Heart right ventricle (tissue), 16 donors: ENCODE results near the gene AKT3. TPM values are rescaled to one million over a fixed set of nuclear protein-coding genes. Genes with fewer than 3 reads are reported as not detected.
A peak's percentile ranks its signal among the peaks of the same experiment; 100 is the strongest.

ENCODE experiments used
- ATAC-seq, 8 donors: fragments of 200-7000 bp; cut with Tn5 transposase; one replicate each; pipeline ENCODE4 v1.9.1; 2020; ENCODE audit warnings: mild to moderate bottlenecking in 8 of 8, moderate library complexity in 8 of 8, moderate number of reproducible peaks in 1 of 8
- DNase-seq, 2 donors: peaks; one replicate each; pipeline ENCODE4 v3.0.0-alpha.2; 2020
- H3K27ac ChIP-seq, 10 donors: fragments of 200-600 bp; sonication (generic) in 2 of 10; one replicate each; pipeline versions ENCODE4 v1.5.0 to v1.8.0; 2020 to 2022; ENCODE audit warnings: mild to moderate bottlenecking in 3 of 10
- H3K27me3 ChIP-seq, 7 donors: fragments of 200-600 bp; one replicate each; pipeline ENCODE4 v1.8.0; 2021 to 2022; ENCODE audit warnings: mild to moderate bottlenecking in 2 of 7
- H3K36me3 ChIP-seq, 9 donors: fragments of 200-600 bp; sonication (generic) in 1 of 9; one replicate each; pipeline versions ENCODE4 v1.5.0 to v1.8.0; 2020 to 2022; ENCODE audit warnings: mild to moderate bottlenecking in 2 of 9
- H3K4me1 ChIP-seq, 9 donors: fragments of 200-600 bp; sonication (generic) in 1 of 9; one replicate each; pipeline versions ENCODE4 v1.5.0 to v1.8.0; 2020 to 2022; ENCODE audit warnings: mild to moderate bottlenecking in 4 of 9
- H3K4me3 ChIP-seq, 10 donors: fragments of 200-600 bp; sonication (generic) in 2 of 10; one replicate each; pipeline versions ENCODE4 v1.5.0 to v1.8.0; 2020 to 2022; ENCODE audit warnings: mild to moderate bottlenecking in 7 of 10, moderate library complexity in 2 of 10
- H3K9me3 ChIP-seq, 11 donors: fragments of 200-600 bp in 10 of 11; sonication (generic) in 2 of 11; one replicate each; pipeline versions ENCODE4 v1.5.0 to v1.8.0; 2013 to 2022; ENCODE audit warnings: mild to moderate bottlenecking in 2 of 11, control low read depth in 1 of 11, moderate library complexity in 1 of 11
- WGBS, 2 donors: extraction: QIAGEN DNeasy Blood & Tissue Kit; methylation state at CpG; one replicate each; pipeline ENCODE4 v1.1.7; 2013; ENCODE audit warnings: inconsistent platforms in 1 of 2; 5-methylcytosine and 5-hydroxymethylcytosine counted together
- intact Hi-C, 10 donors: fragments of 100-400 bp; cut with DNase I; formaldehyde crosslinking; loops; one replicate each; pipeline versions ENCODE4 v1.11.1 to v1.14.2; 2022
- polyA plus RNA-seq, 2 donors: library from polyadenylated mRNA; stranded (reverse); fragments of 200-250 nt; gene quantifications; one replicate each; pipeline ENCODE4 v1.2.3, GENCODE V29; 2013
- total RNA-seq, 10 donors: library from RNA; stranded (reverse); fragmentation: NEBNext Ultra II Directional in 3 of 10; extraction: Animal tissue kit (Norgen Biotek cat#: 25700) in 3 of 10; gene quantifications; one replicate each; pipeline versions ENCODE4 v1.2.1 to v1.2.4, GENCODE V29; 2021 to 2023
- TF ChIP-seq, protein P1 (sequence below), 9 donors: fragments of 200-600 bp; sonication (generic) in 2 of 9; IDR thresholded peaks; one replicate each; pipeline versions ENCODE4 v1.5.0 to v1.8.0; 2021 to 2022; ENCODE audit warnings: antibody characterized with exemption in 9 of 9, mild to moderate bottlenecking in 5 of 9, moderate library complexity in 1 of 9
- donor health status: Arrhythmogenic right ventricular cardiomyopathy.
- donor health status: ischemic (EF 13 %, LVEDD 7.1; RV severe dilation, severe dysfunction).
- donor health status: healthy with polysubstance abuse.
- donor health status: DM: no; HTN: yes; CAD: no.
- donor health status: DM: no; HTN: no; CAD: no.
- donor health status: ischemic (EF 25% LVEDD 6.9; RV normal size, moderate dysfunction).
- donor health status: ischemic (EF 25% LVEDD 5.7; RV mildly dilated, moderate dysfunction).
- donor health status: healthy.
- donor health status: DM: yes; HTN: yes; CAD: no.
- donor health status: Ischemic cardiomyopathy.
- donor health status: ischemic (EF 35%, LVEDD 5.7; RV mildly dilated, moderate dysfunction).
- donor health status: nonischemic (EF 11% LVEDD 7.7; RV severe dilation, severe dysfunction).
- donor health status: DM: yes; HTN: yes; CAD: no.
- donor health status: PGD.
- donor health status: ischemic (EF 29% LVEDD 5.4; RV normal size, mild dysfunction).
- donor health status: nonischemic (EF 23%, LVEDD 6.1; RV moderate dilation, normal function).

The AKT3 gene
- total and polyA plus RNA-seq, 12 donors: 6.5 to 27.6 (median 17.7) TPM

GRCh38 chr1:243855616-243856318 is 5.7 kb upstream of the AKT3 start:
- Histone ChIP-seq H3K4me1 (peaks cover 0 to 11% (median 6%) of the 10 kb centered on the region in 9 donors), H3K9me3 (peaks cover 0 to 3% (median 0%) of the 10 kb centered on the region in 11 donors), H3K36me3 (no peaks in the 10 kb centered on the region), H3K4me3 (no peak overlapping the region), H3K27ac (no peak overlapping the region), H3K27me3 (peaks cover 0 to 52% (median 21%) of the 10 kb centered on the region in 7 donors)
- no peak for DNase-seq
- 81 to 82% methylated on average over 11 of the region's 11 CpGs for WGBS, 2 donors
- TF ChIP-seq, protein P1, sequence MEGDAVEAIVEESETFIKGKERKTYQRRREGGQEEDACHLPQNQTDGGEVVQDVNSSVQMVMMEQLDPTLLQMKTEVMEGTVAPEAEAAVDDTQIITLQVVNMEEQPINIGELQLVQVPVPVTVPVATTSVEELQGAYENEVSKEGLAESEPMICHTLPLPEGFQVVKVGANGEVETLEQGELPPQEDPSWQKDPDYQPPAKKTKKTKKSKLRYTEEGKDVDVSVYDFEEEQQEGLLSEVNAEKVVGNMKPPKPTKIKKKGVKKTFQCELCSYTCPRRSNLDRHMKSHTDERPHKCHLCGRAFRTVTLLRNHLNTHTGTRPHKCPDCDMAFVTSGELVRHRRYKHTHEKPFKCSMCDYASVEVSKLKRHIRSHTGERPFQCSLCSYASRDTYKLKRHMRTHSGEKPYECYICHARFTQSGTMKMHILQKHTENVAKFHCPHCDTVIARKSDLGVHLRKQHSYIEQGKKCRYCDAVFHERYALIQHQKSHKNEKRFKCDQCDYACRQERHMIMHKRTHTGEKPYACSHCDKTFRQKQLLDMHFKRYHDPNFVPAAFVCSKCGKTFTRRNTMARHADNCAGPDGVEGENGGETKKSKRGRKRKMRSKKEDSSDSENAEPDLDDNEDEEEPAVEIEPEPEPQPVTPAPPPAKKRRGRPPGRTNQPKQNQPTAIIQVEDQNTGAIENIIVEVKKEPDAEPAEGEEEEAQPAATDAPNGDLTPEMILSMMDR (IDR thresholded peaks at IDR 0.05): no peak
- no peak for ATAC-seq
- intact Hi-C loops: loop anchor here in 1 of 10 donors (10.0 kb wide), 1 partner anchor 189 kb away; no protein-coding TSS in a partner anchor

DNA sequence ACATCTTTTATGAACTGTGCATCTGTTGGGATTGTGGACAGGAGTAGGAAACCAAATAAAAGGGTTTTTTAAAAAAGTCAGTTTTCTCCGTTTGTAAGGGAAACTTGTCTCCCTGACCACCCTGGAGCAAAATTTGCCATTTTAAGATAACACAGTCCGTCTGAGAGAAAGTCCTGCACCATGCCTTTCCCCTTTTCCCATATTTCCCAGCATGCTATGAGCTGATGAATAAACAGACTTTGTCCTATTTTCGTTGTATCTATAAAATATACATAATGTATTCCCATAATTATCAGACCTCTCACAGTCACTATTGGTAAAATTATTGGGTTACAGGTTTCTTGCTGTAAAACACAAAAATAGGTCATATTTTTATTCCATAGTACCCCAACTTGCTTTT is 1.7 kb upstream of the AKT3 start:
- DNase-seq: no peak
- no peaks in the 10 kb centered on the region for H3K36me3 ChIP-seq

GRCh38 chr1:243851257-243851756 is 1.3 kb upstream of the AKT3 start:
- no peaks in the 10 kb centered on the region for H3K36me3 ChIP-seq
- H3K4me1 ChIP-seq: peaks cover 0 to 24% (median 14%) of the 10 kb centered on the region in 9 donors
- peaks cover 0 to 42% (median 21%) of the 10 kb centered on the region in 7 donors for H3K27me3 ChIP-seq
- peaks cover 0 to 3% (median 0%) of the 10 kb centered on the region in 11 donors for H3K9me3 ChIP-seq
- TF ChIP-seq, protein P1 (IDR thresholded peaks at IDR 0.05): no peak
- DNase-seq: no peak
- peak overlapping the region; percentile 76 to 90 (median 81) for H3K4me3 ChIP-seq
- ATAC-seq: no peak
- peak overlapping the region; percentile 92 to 99 (median 96) for H3K27ac ChIP-seq
- WGBS, 2 donors: 7% methylated on average over 12 of the region's 12 CpGs
- intact Hi-C loops: loop anchor here in 2 of 10 donors (5.0 to 10.0 kb wide), 2 partner anchors 193 to 421 kb away; no protein-coding TSS in a partner anchor

More for the DNA sequence above, 1.7 kb upstream of the AKT3 start:
- Histone ChIP-seq H3K9me3 (peaks cover 0 to 3% (median 0%) of the 10 kb centered on the region in 11 donors), H3K27me3 (peaks cover 0 to 42% (median 21%) of the 10 kb centered on the region in 7 donors), H3K27ac (peak overlapping the region in 3 of 10 donors; percentile 94 to 99 (median 97)), H3K4me1 (peaks cover 0 to 24% (median 14%) of the 10 kb centered on the region in 9 donors), H3K4me3 (peak overlapping the region in 2 of 10 donors; percentile 79 to 83)
- intact Hi-C loops: loop anchor here in 2 of 10 donors (5.0 to 10.0 kb wide), 2 partner anchors 193 to 421 kb away; no protein-coding TSS in a partner anchor
- TF ChIP-seq, protein P1 (IDR thresholded peaks at IDR 0.05): no peak
- 40 to 44% methylated on average over 3 of the region's 3 CpGs for WGBS, 2 donors
- no peak for ATAC-seq

DNA sequence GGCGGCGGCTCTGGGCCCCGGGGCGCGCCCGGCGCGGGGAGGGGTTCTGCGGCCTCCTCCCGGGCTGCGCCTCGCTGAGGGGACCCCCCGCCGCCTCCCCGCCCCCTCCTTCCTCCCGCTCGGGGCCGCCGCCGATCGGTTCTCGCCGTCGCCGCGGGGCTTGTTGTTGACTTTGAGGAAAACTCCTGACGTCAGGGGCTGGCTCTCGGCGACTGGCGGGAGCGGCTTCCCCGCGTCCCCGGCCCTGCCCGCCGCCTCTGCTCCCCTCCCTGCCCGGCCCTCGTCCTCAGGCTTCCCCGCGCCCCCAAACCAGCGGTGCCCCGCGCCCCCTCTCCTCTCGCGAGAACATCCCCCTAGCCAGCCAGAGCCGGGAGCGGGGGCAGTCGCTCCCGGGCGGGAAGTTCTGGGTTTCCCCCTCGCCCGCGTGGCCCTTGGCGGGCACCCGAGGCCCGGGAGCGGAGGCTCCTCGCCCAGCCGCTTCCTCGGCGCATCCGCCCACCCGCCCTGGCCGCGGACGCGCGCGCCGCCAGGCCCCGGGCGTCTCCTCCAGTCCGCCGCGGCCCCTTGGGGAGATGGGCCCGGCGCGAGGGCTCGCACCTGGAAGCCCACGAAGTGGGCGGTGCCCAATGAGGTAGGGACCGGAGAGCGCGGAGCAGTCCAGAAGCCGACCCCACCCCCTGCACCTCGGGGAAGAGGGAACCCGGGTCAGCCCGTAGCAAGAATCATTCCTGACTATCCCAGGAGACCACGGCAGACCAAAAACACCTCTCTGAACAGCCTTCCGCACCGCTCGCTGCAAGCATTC is 611 bp upstream of the AKT3 start:
- peaks cover 0 to 24% (median 14%) of the 10 kb centered on the region in 9 donors for H3K4me1 ChIP-seq
- peak; percentile 49 to 76 (median 66) for ATAC-seq
- TF ChIP-seq, protein P1 (IDR thresholded peaks at IDR 0.05): no peak
- peak overlapping the region; percentile 76 to 90 (median 81) for H3K4me3 ChIP-seq
- no peaks in the 10 kb centered on the region for H3K36me3 ChIP-seq
- intact Hi-C loops: loop anchor here in 2 of 10 donors (5.0 to 10.0 kb wide), 2 partner anchors 194 to 422 kb away; no protein-coding TSS in a partner anchor
- WGBS, 2 donors: 0 to 1% methylated on average over 71 to 92 of the region's 92 CpGs
- peak; percentile 78 to 81 for DNase-seq
- peak overlapping the region; percentile 92 to 99 (median 96) for H3K27ac ChIP-seq
- peaks cover 0 to 3% (median 0%) of the 10 kb centered on the region in 11 donors for H3K9me3 ChIP-seq
- H3K27me3 ChIP-seq: peaks cover 0 to 42% (median 16%) of the 10 kb centered on the region in 7 donors
